Panc1 (cell line): ENCODE data around the gene HPCAL1. TPM values are rescaled to one million over a fixed set of nuclear protein-coding genes. Genes with fewer than 3 reads are reported as not detected.

ENCODE experiments used
- ATAC-seq: fragments of 200-7000 bp; cut with Tn5 transposase; 2 replicates; pipeline ENCODE4 v1.9.1; 2020; ENCODE audit warnings: mild to moderate bottlenecking, moderate library complexity
- BruUV-seq: library from RNA; stranded (reverse); fragments of 400-500 nt; replicated peaks from 2 replicates; lab custom pipeline; 2021; lab: Mats Ljungman, UMichigan
- CTCF ChIA-PET: fragments of 300-600 bp; sonication (Branson Sonifier 250); formaldehyde crosslinking; loops from one replicate; lab custom pipeline; 2022; ENCODE audit warnings: antibody characterized with exemption; lab: Charles Lee
- POLR2A ChIA-PET: fragments of 300-600 bp; sonication (Branson Sonifier 250); formaldehyde crosslinking; loops from one replicate; lab custom pipeline; 2022; ENCODE audit warnings: antibody characterized with exemption; lab: Charles Lee
- DNase-seq: peaks from one replicate; pipeline ENCODE4 v3.0.0-alpha.2; 2010; ENCODE audit warnings: low read depth, low spot score
- H3K27ac ChIP-seq: 2 replicates; pipeline ENCODE4 v1.5.1; 2011; ENCODE audit warnings: mild to moderate bottlenecking, low read length, inconsistent platforms
- H3K27me3 ChIP-seq: fragments of 200-500 bp; sonication (Bioruptor generic); 2 replicates; pipeline ENCODE4 v1.6.0; 2014; ENCODE audit warnings: low read length, inconsistent platforms; ENCODE audit not compliant: control insufficient read depth, insufficient read depth
- H3K36me3 ChIP-seq: fragments of 200-500 bp; sonication (Bioruptor generic); 2 replicates; pipeline ENCODE4 v1.5.1; 2014; ENCODE audit warnings: inconsistent platforms, mild to moderate bottlenecking, low read length, moderate library complexity; ENCODE audit not compliant: control insufficient read depth, insufficient read depth
- H3K4me1 ChIP-seq: 2 replicates; pipeline ENCODE4 v1.5.1; 2011; ENCODE audit warnings: inconsistent platforms, mild to moderate bottlenecking, low read length, moderate library complexity; ENCODE audit not compliant: control insufficient read depth, insufficient read depth
- H3K4me3 ChIP-seq, 2 experiments: 2 replicates each; pipeline ENCODE4 v1.5.1; 2011 to 2012; ENCODE audit warnings: low read depth in 2 of 2, low read length in 2 of 2, mild to moderate bottlenecking in 2 of 2, inconsistent platforms in 1 of 2, moderate library complexity in 1 of 2
- H3K9me3 ChIP-seq: fragments of 200-500 bp; sonication (Bioruptor generic); 2 replicates; pipeline ENCODE4 v1.5.1; 2014; ENCODE audit warnings: low read depth, mild to moderate bottlenecking, inconsistent platforms, low read length, moderate library complexity; ENCODE audit not compliant: control insufficient read depth, insufficient read depth
- POLR2AphosphoS5 ChIP-seq: IDR thresholded peaks from 2 replicates; pipeline ENCODE4 v1.6.1; 2012; ENCODE audit warnings: mild to moderate bottlenecking, low read depth, low read length, moderate library complexity
- SIN3A ChIP-seq: IDR thresholded peaks from 2 replicates; pipeline ENCODE4 v1.6.1; 2012; ENCODE audit warnings: low read depth, mild to moderate bottlenecking, low read length, moderate library complexity, borderline replicate concordance; ENCODE audit not compliant: insufficient read depth
- TCF7L2 ChIP-seq: IDR thresholded peaks from 2 replicates; pipeline ENCODE4 v1.6.1; 2011; ENCODE audit warnings: mild to moderate bottlenecking, low read depth, low read length, inconsistent platforms
- in situ Hi-C: cut with HindIII; loops from 2 replicates; pipeline ENCODE4 v1.10.0; 2016; ENCODE audit warnings: low sequenced_read_pairs, low pct_unique_long_range_greater_than_20kb
- intact Hi-C: fragments of 100-400 bp; cut with micrococcal nuclease; formaldehyde crosslinking; loops from one replicate; pipeline ENCODE4 v1.10.0; 2022; ENCODE audit not compliant: unreplicated experiment
- total RNA-seq: library from RNA; stranded (reverse); gene quantifications from one replicate; pipeline ENCODE4 v1.2.1, GENCODE V29; 2021; ENCODE audit not compliant: unreplicated experiment
- TF ChIP-seq, protein P1 (sequence below), 2 experiments: IDR thresholded peaks; 2 replicates each; pipeline ENCODE4 v1.6.1; 2011 to 2012; ENCODE audit warnings: low read depth in 2 of 2, control low read depth in 1 of 2, low read length in 1 of 2, mild to moderate bottlenecking in 1 of 2, moderate library complexity in 1 of 2; ENCODE audit not compliant: insufficient read depth in 1 of 2
- TF ChIP-seq, protein P2 (sequence below): fragments of 450-650 bp; IDR thresholded peaks from 2 replicates; pipeline ENCODE4 v1.5.1; 2017; ENCODE audit warnings: mild to moderate bottlenecking

HPCAL1 gene
- total RNA-seq, 1 experiment from 2014 or later = 234 TPM

- Histone ChIP-seq H3K27ac (peak overlapping the region; percentile 95), H3K4me3 (no peak overlapping the region; a peak in 1 of 4 replicates), H3K4me1 (peaks cover 99% of the 10 kb centered on the region), H3K36me3 (no peaks in the 10 kb centered on the region), H3K9me3 (no peaks in the 10 kb centered on the region), H3K27me3 (no peaks in the 10 kb centered on the region)
- in situ Hi-C loops = no loop called here
- ATAC-seq = peak; percentile 20
- no peak for DNase-seq
- ChIA-PET POLR2A (no interaction called here), CTCF (no interaction called here)
- intact Hi-C loops = no loop called here
- TF ChIP-seq, protein P1, sequence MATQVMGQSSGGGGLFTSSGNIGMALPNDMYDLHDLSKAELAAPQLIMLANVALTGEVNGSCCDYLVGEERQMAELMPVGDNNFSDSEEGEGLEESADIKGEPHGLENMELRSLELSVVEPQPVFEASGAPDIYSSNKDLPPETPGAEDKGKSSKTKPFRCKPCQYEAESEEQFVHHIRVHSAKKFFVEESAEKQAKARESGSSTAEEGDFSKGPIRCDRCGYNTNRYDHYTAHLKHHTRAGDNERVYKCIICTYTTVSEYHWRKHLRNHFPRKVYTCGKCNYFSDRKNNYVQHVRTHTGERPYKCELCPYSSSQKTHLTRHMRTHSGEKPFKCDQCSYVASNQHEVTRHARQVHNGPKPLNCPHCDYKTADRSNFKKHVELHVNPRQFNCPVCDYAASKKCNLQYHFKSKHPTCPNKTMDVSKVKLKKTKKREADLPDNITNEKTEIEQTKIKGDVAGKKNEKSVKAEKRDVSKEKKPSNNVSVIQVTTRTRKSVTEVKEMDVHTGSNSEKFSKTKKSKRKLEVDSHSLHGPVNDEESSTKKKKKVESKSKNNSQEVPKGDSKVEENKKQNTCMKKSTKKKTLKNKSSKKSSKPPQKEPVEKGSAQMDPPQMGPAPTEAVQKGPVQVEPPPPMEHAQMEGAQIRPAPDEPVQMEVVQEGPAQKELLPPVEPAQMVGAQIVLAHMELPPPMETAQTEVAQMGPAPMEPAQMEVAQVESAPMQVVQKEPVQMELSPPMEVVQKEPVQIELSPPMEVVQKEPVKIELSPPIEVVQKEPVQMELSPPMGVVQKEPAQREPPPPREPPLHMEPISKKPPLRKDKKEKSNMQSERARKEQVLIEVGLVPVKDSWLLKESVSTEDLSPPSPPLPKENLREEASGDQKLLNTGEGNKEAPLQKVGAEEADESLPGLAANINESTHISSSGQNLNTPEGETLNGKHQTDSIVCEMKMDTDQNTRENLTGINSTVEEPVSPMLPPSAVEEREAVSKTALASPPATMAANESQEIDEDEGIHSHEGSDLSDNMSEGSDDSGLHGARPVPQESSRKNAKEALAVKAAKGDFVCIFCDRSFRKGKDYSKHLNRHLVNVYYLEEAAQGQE (IDR thresholded peaks at IDR 0.05; ENCODE audit: insufficient read depth in 1 of 2, low read depth in 2 of 2, low read length in 1 of 2) = no peak
- TF ChIP-seq SIN3A = no peak
- no peak; the same call in 1 of the 2 replicates for TF ChIP-seq POLR2AphosphoS5
- TF ChIP-seq TCF7L2 = no peak
- TF ChIP-seq, protein P2, sequence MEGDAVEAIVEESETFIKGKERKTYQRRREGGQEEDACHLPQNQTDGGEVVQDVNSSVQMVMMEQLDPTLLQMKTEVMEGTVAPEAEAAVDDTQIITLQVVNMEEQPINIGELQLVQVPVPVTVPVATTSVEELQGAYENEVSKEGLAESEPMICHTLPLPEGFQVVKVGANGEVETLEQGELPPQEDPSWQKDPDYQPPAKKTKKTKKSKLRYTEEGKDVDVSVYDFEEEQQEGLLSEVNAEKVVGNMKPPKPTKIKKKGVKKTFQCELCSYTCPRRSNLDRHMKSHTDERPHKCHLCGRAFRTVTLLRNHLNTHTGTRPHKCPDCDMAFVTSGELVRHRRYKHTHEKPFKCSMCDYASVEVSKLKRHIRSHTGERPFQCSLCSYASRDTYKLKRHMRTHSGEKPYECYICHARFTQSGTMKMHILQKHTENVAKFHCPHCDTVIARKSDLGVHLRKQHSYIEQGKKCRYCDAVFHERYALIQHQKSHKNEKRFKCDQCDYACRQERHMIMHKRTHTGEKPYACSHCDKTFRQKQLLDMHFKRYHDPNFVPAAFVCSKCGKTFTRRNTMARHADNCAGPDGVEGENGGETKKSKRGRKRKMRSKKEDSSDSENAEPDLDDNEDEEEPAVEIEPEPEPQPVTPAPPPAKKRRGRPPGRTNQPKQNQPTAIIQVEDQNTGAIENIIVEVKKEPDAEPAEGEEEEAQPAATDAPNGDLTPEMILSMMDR = no peak
- no TSS peak for BruUV-seq
These were observed 84.3 kb downstream of the HPCAL1 start for GRCh38 chr2:10387033-10387432.

DNA sequence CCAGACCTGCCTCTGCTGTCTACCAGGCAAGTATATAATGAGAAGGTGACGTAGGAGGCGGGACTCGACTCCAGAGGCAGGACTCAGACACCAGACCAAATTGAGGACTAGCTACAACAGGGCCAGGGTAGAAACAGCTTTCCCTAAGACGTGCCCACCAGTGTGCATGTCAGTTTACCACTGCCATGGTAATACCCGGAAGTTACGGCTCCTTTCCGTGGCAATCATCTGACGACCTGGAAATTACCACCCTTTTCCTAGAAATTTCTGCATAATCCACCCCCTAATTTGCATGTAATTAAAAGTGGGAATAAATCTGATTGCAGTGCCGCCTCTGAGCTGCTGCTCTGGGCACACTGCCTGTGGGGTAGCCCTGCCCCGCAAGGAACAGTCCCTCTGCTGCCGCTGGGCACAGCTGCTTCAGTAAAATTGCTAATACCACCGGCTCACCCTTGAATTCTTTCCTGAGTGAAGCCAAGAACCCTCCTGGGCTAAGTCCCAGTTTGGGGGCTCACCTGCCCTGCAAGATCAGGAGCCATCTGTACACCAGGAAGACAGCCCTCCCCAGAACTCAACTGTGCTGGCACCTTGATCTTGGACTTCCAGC is 86.4 kb downstream of the HPCAL1 start:
- H3K4me1 ChIP-seq = peaks cover 95% of the 10 kb centered on the region
- no peak overlapping the region for H3K4me3 ChIP-seq
- ChIA-PET CTCF (no interaction called here), POLR2A (no interaction called here)
- ATAC-seq (no peak), DNase-seq (no peak)
- intact Hi-C loops (no loop called here), in situ Hi-C loops (no loop called here)
- H3K36me3 ChIP-seq = no peaks in the 10 kb centered on the region
- BruUV-seq = no TSS peak
- TF ChIP-seq TCF7L2 (no peak), SIN3A (no peak), POLR2AphosphoS5 (no peak)
- TF ChIP-seq, protein P1 (IDR thresholded peaks at IDR 0.05; ENCODE audit: insufficient read depth in 1 of 2, low read depth in 2 of 2, low read length in 1 of 2) = no peak
- TF ChIP-seq, protein P2 = no peak
- H3K27me3 ChIP-seq = no peaks in the 10 kb centered on the region
- H3K9me3 ChIP-seq = no peaks in the 10 kb centered on the region
- peak overlapping the region; percentile 95 for H3K27ac ChIP-seq
